NCI-H446 treated with DMSO at 0.1 percent for 48 hours (cell line): ENCODE data around the gene DMRT3.

Source experiments
- DNase-seq: peaks from one replicate; lab custom pipeline; 2025; lab: John Stamatoyannopoulos, UW

Gene DMRT3

DNA sequence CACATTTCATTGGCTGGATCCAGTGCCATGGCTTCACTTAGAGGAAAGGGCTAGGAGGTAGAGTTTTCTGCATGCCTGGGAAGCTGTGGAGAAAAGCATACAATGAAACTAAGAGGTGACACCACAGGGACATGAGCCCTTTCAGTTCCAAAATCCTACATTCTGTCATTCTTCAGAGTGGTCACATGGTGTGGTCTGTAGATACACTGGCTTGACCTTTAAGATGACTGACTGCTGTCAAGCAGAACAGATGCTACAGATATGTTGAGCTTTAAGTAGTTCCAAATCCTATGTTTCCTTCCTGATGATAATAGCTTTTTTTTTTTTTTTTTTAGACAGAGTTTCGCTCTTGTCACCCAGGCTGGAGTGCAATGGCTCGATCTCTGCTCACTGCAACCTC, 26.2 kb downstream of the DMRT3 start:
- DNase-seq: no peak

DNA sequence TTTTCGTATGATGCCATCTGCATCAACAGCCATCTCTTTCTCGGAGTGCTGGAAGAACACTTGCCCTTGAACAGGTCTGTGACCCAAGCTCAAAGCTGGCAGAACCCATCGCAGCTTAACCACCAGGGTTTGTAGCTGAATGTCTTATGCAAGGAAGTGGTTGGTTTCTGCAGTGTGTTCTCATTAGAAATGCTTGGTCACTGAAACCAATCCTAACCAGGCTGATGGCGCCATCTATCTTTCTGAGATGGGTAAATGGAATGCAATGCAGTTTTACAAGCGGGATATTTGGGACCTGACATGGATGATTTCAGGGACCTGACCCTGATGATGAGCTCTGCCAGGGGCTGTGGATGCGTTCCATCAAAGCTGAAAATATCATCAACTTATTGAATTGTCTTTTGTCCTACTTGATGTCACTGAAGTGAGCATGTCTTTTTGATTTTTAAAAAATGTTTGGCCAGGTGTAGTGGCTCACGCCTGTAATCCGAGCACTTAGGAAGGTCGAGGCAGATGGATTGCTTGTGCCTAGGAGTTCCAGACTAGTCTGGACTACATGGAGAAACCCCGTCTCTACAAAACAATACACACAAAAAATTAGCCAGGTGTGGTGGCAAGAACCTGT, 28.7 kb downstream of the DMRT3 start:
- peak; percentile 41 for DNase-seq

DNA sequence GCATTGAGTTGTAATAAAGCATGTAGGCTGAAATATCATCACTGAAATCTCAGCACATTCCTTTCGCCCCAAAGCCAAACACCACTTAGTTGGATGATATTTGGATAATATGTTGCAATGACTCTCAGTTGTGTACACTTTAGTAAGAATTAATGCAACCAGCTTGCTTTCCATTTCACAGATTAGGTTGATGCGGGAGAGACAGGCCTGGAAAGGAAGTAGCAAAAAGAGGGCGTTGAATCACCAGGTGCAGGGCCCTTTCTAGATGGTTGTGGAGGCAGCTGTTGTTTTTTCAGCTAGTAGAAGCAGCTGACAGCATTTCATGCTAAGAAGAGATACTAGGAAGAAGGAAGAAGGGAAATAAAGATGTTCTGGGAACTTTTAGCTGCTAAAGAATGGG, 30.9 kb downstream of the DMRT3 start:
- DNase-seq: no peak

DNA sequence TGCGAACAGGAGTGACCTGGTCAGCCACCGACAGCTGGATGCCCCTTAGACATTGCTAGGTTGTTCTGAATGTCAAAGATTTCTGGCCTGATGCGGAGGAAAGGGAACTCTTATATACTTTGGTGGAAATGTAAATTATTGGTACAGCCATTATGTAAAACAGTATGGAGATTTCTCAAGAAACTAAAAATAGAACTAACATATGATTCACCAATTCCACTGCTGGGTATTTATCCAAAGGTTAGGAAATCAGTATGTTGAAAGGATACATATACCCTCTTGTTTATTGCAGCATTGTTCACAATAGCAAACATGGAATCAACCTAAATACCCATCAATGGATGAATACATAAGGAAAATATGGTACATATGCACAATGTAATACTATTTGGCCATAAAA, 31.8 kb downstream of the DMRT3 start:
- DNase-seq: no peak

DNA sequence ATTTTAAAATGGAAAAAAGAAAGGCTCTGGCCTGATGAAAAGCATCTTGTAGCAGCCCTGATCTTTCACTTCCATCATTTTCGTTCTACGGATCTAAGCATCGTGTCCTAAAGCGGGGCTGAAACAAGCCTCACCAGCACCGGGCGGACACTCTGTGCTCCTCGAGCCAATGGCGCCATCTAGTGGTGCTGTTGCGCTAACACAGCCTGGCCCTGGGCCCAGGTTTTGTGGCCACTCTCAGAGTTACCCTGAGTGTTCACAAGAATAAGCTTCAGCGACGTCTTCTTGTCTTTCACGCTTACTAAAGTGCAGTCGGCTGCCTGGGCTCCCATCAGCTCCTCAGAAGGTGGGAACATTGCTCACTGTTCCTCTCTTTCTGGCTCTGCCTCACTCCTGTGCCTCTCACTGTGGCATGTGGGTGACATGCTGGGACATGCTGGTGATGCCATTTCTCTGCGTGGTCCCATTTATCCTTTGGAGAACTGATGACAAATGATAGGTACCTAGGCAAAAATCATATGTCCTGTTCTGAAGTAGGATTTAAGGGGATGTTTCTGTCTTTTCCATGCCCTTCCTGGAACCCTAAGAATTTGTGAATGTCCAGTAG, 32.7 kb downstream of the DMRT3 start:
- no peak for DNase-seq

DNA sequence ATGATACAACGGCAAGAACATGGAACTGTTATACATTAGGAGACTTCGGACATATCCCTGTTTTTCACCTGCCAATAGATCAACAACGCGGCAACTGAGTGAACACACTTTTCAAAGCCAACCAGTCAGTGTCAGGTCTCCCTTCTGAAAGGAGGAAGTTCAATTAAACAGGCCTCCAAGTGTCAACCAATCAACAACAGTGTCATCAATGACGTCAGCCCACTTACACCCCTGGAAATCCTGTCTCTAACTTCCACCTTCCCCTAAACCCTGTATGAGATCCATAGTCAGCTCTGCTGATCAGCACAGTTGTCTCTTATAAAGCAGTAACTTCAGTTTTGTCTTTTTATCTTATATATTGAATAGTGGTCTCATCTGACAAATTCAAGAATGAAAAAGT, 36.6 kb downstream of the DMRT3 start:
- no peak for DNase-seq

DNA sequence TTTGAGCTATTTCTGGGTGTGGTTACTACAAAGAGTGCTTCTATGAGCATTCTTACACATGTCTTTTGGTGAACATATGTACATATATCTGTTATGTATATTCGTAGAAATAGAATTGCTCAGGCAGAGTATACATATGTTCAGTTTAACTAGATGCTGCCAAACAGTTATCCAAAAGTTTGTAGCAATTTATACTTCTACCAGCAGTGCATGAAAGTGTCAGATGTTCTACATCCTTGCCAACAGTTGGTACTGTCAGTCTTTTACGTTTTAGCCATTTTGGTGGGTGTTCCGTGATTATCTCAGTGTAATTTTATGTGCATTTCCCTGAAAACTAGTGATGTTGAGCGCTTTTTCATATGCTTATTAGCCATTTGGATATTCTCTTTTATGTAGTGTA, 37.8 kb downstream of the DMRT3 start:
- DNase-seq: no peak

DNA sequence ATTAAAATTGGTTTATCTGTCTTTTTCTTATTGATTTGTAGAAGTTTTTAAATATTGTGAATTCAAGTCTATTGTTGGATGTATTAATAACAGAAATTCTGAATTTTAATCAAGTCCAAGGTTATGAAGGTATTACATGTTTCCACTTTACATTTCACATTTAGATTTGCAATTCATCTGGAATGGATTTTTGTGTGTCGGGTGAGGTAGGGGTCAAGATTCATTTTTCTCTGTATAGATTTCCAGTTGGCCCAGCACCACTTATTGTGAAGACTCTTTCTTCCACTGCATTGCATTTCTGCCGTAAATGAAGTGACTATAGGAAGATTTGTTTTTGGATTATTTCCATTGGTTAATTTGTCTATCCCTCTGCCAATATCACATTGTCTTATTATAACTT, 38.2 kb downstream of the DMRT3 start:
- DNase-seq: no peak

DNA sequence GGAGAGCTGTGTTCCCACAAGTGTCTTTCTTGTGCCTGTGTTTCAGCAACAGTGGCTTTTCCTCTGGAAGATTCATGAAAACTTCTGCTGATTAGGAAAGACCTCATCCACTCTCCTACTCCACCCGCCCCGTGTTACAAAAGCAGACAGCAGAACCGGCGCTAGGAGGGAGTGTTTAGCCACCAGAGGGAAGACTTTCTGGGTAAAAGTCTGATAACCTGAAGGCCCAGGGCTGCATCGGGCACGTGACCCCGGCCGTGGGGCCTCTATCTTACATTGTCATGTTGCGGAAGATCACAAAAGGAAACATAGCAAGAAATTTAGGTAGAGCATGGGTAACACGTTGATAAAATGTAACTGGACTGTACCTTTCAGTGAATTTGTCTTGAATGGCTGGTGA, 41.7 kb downstream of the DMRT3 start:
- no peak for DNase-seq

DNA sequence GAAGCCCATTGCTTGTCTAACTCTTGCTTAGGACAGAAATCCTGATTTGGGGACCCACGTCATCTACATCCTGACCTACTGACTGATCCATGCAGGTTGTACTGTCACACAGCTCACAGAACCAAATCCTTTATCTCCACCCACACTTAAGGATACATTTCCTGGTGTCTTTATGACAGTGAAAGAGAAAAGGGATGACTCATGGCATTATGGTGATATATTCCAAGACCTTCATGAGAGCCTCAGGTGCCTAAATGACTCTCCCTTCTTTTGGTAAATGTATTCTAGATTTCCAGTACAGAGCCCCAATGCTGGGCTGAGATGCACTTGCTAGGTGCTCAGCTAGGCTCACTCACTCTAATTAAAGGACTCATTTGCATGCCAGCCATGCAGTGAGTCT, 47.7 kb downstream of the DMRT3 start:
- no peak for DNase-seq

DNA sequence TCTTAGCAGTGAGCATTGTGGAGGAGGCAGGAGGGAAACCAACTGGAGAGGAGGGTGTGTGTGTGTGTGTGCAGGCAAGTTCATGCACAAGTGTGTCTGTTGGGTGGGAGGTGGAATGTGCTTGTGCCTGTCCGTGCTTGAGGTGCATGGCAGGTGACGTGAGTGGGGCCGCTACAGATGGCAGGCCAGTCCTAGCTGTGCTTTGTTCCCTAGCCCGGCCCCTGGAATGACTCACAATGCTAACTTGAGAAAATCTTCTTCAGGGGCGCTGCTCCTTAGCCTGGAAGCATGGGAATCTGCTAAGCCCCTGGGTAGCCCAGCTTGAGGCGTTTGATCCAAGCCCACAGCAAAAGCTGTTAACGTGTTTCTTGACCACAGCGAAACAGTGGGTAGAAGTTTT, 48.7 kb downstream of the DMRT3 start:
- no peak for DNase-seq

DNA sequence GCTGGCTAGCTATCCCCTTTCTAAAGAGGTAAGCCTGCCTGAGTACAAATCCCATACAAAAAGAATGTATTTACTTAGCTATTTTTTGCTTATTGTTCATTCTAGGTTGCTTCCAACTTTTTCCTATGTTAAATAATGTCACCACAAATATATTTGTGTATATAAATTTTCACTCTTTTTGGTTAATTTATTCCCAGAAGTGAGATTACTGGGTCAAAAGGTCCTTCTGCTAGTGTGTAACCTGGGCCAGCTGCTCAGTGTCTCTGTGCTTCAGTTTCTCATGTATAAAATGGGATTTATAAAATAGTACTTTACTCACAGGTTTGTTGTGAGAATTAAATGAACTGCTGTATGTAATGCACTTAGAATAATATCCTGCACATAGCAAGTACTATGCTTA, 49.8 kb downstream of the DMRT3 start:
- no peak for DNase-seq

DNA sequence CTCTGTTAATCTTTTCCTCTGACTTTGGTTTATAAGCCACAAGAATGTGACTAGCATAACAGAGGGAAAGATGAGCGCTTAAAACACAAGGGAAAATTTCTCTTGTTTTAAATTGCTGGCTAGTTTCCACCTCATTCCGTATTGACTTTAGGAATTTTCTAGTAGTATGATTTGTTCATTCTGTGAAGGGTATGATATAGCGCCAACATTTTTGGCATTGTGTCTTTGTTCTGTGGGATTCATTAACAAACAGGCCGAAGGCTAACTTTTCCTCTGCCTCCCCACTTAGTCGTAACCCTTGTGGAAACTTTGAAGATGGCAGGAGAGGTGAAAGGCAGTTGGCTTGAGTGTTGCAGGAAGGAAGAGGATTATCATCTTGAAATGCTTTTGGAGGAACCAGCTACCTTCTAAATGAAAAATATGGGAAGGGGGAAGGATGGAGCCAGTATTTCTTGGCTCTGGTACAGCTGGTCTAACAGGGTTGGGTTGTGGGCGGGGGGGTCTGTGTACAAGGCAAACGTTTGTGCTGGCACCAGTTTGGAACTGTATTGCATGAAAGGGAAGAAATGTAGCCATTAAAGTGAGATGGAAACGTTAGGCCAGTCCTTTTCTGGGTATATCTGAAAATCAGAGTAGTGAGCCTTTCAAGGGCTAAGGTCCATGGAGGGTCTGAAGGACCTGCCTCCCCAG, 52.2 kb downstream of the DMRT3 start:
- DNase-seq: no peak

DNA sequence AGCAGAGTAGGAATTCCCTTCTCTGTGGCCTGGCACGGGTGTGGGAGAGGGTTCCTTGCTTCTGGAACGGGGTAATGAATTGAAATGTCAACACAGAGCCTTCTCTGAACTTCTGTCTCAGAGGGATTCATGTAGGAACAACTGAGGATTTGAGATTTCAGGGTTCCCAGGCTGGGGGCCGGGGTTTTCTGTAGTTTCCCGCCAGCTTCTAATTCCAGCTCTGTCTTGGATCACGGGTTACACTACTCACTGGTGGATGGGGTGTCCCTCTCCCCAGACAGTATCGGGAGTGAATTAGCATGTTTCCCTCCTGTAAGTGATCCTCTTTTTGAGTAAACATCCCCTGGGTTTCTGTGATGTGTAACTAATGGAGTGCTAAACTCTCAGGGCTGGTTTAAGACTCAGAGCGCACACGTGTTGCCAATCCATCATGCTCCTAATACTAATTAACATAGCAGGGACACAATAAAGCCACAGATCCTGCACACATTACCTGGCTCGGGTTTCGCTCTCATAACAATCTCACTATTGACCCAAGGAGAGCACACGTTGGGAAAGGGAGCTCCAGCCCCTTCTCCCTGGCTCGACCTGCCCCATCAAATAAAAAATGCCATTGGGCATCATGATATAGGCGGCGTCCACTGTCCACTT, 55.6 kb downstream of the DMRT3 start:
- no peak for DNase-seq

DNA sequence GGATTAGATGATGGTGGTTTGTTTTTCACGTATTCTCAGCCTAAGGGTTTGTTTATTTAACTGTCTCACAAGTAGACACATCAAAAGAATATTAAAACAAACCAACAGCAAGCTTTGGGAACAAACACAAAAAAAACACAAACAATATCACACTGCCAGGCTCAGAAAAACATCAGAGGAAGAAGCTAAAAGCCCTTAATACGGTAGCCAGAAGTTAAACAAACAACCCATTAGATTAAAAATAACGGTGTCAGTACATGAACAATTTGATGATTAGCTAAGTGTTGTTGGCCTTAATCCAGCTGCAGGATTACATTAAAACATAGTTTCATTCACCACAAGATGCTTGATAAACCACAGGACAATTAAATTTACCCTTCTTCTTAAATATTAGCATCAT, 57.8 kb downstream of the DMRT3 start:
- DNase-seq: no peak

DNA sequence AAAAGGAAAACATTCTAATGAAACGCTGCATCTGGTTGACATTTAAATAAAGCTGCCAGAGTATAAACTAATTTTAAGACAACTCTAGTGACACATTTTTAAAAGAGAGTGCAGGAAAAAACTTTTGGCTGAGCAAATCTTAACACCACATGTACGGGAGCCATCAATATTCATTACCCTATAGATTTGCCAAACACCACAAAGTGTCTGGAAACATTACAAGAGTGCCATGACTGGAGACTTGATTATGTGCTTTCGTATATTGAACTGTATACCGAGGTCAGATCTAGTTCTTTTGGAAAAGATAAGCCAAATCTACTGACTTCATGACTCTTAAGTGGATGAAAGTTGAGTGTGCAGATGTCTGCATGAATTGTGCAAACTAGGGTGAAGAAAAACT, 63.1 kb downstream of the DMRT3 start:
- no peak for DNase-seq
